ENCODE measurements around the gene TARDBP. TPM values are rescaled to one million over a fixed set of nuclear protein-coding genes. Genes with fewer than 3 reads are reported as not detected.
"Not testable (repeated sequence)": the region's sequence is repeated elsewhere in the genome, so short reads cannot be mapped to it uniquely, and the experiment has no call there.

The TARDBP gene
- total RNA-seq, 1 donor from 2014 or later: 112 TPM

DNA sequence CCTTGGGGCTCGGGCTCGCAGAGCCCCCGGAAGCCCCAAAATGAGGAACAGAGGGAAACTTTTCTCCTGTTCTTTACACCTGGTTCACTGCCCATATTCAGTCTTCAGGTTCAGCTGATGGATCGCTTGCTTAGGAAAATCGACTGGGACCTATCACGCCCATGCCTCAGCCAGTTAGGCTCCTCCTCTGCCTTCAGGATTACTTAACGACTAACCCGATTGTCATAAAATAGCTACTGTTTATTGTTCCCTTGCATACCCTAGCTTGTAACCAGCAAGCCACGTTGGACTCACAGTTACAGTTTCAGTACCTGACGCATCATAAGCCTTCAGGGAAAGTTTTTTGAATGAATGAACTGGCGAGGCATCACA, 692 bp downstream of the TARDBP start:
- H3K27me3 ChIP-seq: no peaks in the 10 kb centered on the region
- intact Hi-C loops (cut with DNase I): no loop called here
- H3K27ac ChIP-seq: peak overlapping the region; percentile 98
- H3K4me1 ChIP-seq: peaks cover 25% of the 10 kb centered on the region
- TF ChIP-seq, protein P1, sequence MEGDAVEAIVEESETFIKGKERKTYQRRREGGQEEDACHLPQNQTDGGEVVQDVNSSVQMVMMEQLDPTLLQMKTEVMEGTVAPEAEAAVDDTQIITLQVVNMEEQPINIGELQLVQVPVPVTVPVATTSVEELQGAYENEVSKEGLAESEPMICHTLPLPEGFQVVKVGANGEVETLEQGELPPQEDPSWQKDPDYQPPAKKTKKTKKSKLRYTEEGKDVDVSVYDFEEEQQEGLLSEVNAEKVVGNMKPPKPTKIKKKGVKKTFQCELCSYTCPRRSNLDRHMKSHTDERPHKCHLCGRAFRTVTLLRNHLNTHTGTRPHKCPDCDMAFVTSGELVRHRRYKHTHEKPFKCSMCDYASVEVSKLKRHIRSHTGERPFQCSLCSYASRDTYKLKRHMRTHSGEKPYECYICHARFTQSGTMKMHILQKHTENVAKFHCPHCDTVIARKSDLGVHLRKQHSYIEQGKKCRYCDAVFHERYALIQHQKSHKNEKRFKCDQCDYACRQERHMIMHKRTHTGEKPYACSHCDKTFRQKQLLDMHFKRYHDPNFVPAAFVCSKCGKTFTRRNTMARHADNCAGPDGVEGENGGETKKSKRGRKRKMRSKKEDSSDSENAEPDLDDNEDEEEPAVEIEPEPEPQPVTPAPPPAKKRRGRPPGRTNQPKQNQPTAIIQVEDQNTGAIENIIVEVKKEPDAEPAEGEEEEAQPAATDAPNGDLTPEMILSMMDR (IDR thresholded peaks at IDR 0.05): no peak
- DNase-seq (no peak), ATAC-seq (peak; percentile 2)
- peaks cover 50% of the 10 kb centered on the region for H3K36me3 ChIP-seq
- H3K9me3 ChIP-seq: no peaks in the 10 kb centered on the region
- H3K4me3 ChIP-seq: peak overlapping the region; percentile 94

DNA sequence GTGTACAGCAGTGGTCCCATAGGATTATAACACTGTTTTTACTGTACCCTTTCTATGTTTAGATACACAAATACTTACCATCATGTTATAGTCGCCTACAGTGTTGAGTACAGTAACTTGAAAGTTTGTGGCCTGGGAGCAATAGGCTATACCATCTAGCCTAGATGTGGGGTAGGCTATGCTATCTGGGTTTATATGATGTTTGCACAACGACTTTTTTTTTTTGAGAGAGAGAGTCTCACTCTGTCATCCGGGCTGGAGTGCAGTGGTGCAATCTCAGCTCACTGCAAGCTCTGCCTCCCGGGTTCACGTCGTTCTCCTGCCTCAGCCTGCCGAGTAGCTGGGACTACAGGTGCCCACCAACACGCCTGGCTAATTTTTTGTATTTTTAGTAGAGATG, 6.9 kb downstream of the TARDBP start:
- H3K9me3 ChIP-seq; DNase-seq; H3K27me3 ChIP-seq; H3K27ac ChIP-seq; intact Hi-C loops (cut with DNase I); H3K4me3 ChIP-seq; ATAC-seq: not testable (repeated sequence)
- Histone ChIP-seq H3K36me3 (peaks cover 100% of the 10 kb centered on the region), H3K4me1 (peaks cover 10% of the 10 kb centered on the region)

DNA sequence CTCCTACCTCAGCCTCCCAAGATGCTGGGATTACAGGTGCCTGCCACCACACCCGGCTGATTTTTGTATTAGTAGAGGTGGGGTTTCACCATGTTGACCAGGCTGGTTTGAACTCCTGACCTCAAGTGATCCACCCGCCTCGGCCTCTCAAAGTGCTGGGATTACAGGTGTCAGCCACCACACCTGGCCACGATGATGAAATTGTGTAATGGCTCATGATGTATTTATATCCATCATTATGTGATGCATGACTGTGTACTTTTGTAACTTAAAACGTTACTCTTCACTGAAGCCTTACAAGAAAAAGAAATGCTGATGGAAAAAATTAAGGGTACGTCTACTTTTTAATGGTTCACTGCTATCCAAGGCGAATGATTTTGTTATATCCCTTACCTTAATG, 7.5 kb downstream of the TARDBP start:
- no peak for DNase-seq
- Histone ChIP-seq H3K36me3 (peaks cover 97% of the 10 kb centered on the region), H3K27me3 (no peaks in the 10 kb centered on the region), H3K4me3 (no peak overlapping the region), H3K27ac (no peak overlapping the region), H3K4me1 (peaks cover 4% of the 10 kb centered on the region), H3K9me3 (no peaks in the 10 kb centered on the region)
- intact Hi-C loops (cut with DNase I): no loop called here
- TF ChIP-seq, protein P1 (IDR thresholded peaks at IDR 0.05): no peak
- ATAC-seq: no peak

DNA sequence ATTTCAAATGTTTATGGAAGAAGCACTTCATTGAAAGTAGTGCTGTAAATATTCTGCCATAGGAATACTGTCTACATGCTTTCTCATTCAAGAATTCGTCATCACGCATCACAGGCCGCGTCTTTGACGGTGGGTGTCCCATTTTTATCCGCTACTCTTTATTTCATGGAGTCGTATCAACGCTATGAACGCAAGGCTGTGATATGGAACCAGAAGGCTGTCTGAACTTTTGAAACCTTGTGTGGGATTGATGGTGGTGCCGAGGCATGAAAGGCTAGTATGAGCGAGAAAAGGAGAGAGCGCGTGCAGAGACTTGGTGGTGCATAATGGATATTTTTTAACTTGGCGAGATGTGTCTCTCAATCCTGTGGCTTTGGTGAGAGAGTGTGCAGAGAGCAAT, 10.7 kb downstream of the TARDBP start:
- Histone ChIP-seq H3K4me3 (no peak overlapping the region), H3K27ac (no peak overlapping the region), H3K9me3 (no peaks in the 10 kb centered on the region), H3K4me1 (no peaks in the 10 kb centered on the region), H3K27me3 (no peaks in the 10 kb centered on the region), H3K36me3 (peaks cover 97% of the 10 kb centered on the region)
- TF ChIP-seq, protein P1 (IDR thresholded peaks at IDR 0.05): no peak
- DNase-seq (no peak), ATAC-seq (no peak)
- intact Hi-C loops (cut with DNase I): no loop called here

DNA sequence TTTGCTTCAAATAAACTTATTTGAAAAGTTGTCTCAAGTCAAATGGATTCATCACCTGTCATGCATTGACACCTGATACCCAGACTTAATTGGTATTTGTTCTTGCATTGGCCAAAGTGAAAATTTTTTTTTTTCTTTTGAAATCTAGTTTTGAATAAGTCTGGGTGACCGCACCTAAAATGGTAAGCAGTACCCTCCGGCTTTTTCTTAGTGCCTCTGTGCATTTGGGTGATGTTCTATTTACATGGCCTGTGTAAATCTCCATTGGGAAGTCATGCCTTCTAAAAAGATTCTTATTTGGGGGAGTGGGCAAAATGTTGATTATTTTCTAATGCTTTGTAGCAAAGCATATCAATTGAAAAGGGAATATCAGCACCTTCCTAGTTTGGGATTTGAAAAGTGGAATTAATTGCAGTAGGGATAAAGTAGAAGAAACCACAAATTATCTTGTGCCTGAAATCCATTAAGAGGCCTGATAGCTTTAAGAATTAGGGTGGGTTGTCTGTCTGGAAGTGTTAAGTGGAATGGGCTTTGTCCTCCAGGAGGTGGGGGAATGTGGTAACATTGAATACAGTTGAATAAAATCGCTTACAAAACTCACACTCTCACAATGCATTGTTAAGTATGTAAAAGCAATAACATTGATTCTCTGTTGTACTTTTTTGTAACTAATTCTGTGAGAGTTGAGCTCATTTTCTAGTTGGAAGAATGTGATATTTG, 11.9 kb downstream of the TARDBP start:
- Histone ChIP-seq H3K27ac (no peak overlapping the region), H3K4me1 (no peaks in the 10 kb centered on the region), H3K9me3 (no peaks in the 10 kb centered on the region), H3K27me3 (no peaks in the 10 kb centered on the region), H3K4me3 (no peak overlapping the region), H3K36me3 (peaks cover 88% of the 10 kb centered on the region)
- no peak for ATAC-seq
- intact Hi-C loops (cut with DNase I): no loop called here
- TF ChIP-seq, protein P1 (IDR thresholded peaks at IDR 0.05): no peak
- DNase-seq: no peak

DNA sequence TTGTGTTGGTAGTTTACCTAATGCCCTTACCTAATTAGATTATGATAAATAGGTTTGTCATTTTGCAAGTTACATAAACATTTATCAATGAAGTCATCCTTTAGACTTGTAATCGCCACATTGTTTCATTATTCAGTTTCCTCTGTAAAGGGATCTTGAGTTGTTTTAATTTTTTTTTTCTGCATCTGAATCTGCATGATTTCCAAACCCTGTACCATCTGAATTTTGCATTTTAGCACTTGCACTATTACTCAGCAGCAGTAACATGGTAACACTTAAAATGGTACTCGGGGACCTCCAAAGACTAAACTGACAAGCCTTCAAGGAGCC, 12.4 kb downstream of the TARDBP start:
- ATAC-seq: no peak
- H3K4me1 ChIP-seq: no peaks in the 10 kb centered on the region
- no peaks in the 10 kb centered on the region for H3K9me3 ChIP-seq
- H3K4me3 ChIP-seq: no peak overlapping the region
- H3K36me3 ChIP-seq: peaks cover 85% of the 10 kb centered on the region
- TF ChIP-seq, protein P1 (IDR thresholded peaks at IDR 0.05): no peak
- intact Hi-C loops (cut with DNase I): no loop called here
- no peaks in the 10 kb centered on the region for H3K27me3 ChIP-seq
- H3K27ac ChIP-seq: no peak overlapping the region
- no peak for DNase-seq
